ENCODE results near the gene C2orf68. TPM values are rescaled to one million over a fixed set of nuclear protein-coding genes. Genes with fewer than 3 reads are reported as not detected.

C2orf68 gene
- total RNA-seq, 1 donor from 2014 or later: 50.4 TPM

DNA sequence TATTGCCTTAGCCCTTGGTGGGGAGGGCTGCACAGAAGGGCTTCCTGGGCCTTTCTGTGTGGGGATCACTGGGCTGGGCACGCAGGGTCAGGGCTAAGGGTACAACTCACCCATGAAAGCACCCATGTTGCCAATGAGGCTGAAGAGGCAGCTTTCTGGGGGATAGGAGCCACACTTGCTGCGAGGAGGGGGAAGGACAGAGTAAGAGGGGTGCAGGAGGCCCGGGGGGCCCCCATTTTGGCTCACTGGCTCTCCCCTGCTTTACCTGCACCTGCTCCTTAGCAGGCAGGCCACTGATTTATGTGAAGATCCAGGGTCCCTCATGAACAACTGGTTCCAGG, 11.7 kb downstream of the C2orf68 start:
- Mint-ChIP-seq H3K4me3 (peak overlapping the region; percentile 90), H3K27ac (ENCODE audit: unreplicated experiment) (no peak overlapping the region), H3K27me3 (ENCODE audit: low read depth) (no peaks in the 10 kb centered on the region), H3K36me3 (ENCODE audit: low read depth) (no peaks in the 10 kb centered on the region), H3K9me3 (no peaks in the 10 kb centered on the region), H3K4me1 (peaks cover 32% of the 10 kb centered on the region)
- no peak for DNase-seq (ENCODE audit: low read depth, low spot score)
- TF ChIP-seq, protein P1, sequence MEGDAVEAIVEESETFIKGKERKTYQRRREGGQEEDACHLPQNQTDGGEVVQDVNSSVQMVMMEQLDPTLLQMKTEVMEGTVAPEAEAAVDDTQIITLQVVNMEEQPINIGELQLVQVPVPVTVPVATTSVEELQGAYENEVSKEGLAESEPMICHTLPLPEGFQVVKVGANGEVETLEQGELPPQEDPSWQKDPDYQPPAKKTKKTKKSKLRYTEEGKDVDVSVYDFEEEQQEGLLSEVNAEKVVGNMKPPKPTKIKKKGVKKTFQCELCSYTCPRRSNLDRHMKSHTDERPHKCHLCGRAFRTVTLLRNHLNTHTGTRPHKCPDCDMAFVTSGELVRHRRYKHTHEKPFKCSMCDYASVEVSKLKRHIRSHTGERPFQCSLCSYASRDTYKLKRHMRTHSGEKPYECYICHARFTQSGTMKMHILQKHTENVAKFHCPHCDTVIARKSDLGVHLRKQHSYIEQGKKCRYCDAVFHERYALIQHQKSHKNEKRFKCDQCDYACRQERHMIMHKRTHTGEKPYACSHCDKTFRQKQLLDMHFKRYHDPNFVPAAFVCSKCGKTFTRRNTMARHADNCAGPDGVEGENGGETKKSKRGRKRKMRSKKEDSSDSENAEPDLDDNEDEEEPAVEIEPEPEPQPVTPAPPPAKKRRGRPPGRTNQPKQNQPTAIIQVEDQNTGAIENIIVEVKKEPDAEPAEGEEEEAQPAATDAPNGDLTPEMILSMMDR (conservative IDR thresholded peaks at IDR 0.05): no peak

DNA sequence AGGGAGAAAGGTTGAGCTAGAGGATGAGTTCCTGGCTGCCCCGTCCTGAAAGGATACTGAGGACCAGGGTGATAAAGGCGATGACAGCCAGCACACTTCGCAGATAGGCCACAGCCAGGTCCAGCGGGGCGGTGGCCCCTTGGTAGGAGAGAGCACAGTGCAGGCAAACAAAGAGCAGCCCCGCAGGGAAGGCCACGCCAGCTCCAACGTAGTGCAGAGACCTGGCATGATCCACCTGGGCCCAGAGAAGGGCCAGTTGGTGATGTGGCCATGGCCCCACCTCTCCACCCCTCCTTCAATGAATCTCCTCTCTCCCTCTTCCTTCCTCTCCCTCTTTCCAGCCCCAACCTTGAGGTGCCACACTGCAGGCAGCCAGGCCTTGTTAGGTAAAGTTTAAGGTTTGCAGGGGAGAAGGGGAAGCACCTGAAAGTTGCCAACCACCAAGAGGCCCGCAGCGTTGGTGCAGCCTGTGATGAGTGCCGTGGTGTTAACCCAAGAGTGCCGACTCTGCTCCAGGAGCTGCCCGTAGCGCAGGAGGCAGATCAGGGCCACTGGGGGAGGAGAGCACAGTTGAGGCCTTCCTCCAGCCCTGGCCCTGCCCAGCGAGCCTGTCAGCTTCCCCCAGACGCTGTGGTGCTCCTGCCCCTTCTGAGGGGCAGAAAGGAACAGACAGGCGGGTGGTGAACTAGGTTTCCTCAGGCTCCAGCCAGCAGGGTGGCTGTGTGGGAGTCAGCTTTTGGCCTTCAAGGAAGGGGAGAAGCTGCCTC, 12.2 kb downstream of the C2orf68 start:
- no peaks in the 10 kb centered on the region for H3K9me3 Mint-ChIP-seq
- TF ChIP-seq, protein P1 (conservative IDR thresholded peaks at IDR 0.05): no peak
- H3K4me1 Mint-ChIP-seq: peaks cover 30% of the 10 kb centered on the region
- DNase-seq (ENCODE audit: low read depth, low spot score): no peak
- H3K36me3 Mint-ChIP-seq (ENCODE audit: low read depth): no peaks in the 10 kb centered on the region
- H3K27ac Mint-ChIP-seq (ENCODE audit: unreplicated experiment): no peak overlapping the region
- H3K4me3 Mint-ChIP-seq: peak overlapping the region; percentile 90
- no peaks in the 10 kb centered on the region for H3K27me3 Mint-ChIP-seq (ENCODE audit: low read depth)

DNA sequence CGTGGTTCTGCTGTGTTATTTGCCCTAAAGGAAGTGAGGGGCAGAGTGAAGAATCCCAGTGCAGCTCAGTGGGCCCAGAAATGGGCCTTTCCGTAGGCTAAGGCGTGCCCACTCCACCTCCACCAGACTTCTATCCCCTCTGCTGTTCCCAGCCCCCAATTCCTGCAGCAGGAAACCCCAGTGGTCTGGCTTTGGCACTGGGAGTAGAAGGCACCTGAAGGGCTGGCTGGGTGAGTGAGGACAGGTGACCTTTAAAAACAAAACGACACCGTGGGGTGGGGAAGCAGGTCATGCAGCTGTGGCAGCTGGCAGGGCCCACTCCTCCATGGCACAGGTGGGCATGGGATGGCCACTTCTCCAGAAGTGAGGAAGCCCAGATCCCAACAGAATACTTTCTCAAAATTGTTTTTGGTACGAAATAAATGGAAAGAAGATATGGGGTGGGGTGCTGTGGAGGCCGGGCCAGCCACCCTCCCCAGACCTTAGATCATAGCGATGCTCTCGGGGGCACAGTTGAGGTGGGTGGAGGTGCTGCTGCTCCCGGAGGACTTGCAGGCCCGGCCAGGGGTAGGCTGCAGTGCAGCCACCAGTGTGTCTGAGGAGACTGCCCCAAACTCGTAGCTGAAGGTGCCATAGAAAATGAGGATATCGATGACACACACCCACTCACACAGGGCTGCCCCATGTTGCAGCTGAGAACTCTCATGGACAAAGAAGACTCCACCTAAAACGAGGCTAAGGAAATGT, 13.1 kb downstream of the C2orf68 start:
- Mint-ChIP-seq H3K9me3 (no peaks in the 10 kb centered on the region), H3K27ac (ENCODE audit: unreplicated experiment) (no peak overlapping the region), H3K36me3 (ENCODE audit: low read depth) (no peaks in the 10 kb centered on the region), H3K27me3 (ENCODE audit: low read depth) (no peaks in the 10 kb centered on the region), H3K4me3 (peak overlapping the region; percentile 71), H3K4me1 (peaks cover 32% of the 10 kb centered on the region)
- DNase-seq (ENCODE audit: low read depth, low spot score): no peak
- TF ChIP-seq, protein P1 (conservative IDR thresholded peaks at IDR 0.05): no peak

DNA sequence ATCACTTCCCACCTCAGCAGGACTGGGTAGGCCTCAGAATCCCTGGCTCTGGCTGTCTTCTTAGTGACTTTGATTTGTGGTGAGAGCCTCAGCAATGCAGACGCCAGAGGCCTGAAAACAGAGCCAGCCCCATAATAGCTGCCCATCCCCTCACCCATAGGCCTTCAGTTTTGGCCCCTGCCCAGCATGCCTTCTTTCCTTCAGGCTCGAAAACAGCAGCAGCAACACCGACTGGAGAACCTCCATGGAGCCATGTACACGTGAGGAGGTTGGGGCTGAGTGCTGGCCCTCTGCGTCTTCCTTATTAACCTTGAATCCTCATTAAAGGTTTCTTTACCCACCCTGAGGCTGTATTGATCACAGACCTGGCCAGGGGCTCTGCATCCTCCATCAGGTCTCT, 14.6 kb downstream of the C2orf68 start:
- Mint-ChIP-seq H3K4me3 (peak overlapping the region; percentile 100), H3K4me1 (peaks cover 23% of the 10 kb centered on the region), H3K36me3 (ENCODE audit: low read depth) (no peaks in the 10 kb centered on the region), H3K9me3 (no peaks in the 10 kb centered on the region), H3K27ac (ENCODE audit: unreplicated experiment) (peak overlapping the region; percentile 28), H3K27me3 (ENCODE audit: low read depth) (no peaks in the 10 kb centered on the region)
- DNase-seq (ENCODE audit: low read depth, low spot score): no peak
- TF ChIP-seq, protein P1 (conservative IDR thresholded peaks at IDR 0.05): no peak

DNA sequence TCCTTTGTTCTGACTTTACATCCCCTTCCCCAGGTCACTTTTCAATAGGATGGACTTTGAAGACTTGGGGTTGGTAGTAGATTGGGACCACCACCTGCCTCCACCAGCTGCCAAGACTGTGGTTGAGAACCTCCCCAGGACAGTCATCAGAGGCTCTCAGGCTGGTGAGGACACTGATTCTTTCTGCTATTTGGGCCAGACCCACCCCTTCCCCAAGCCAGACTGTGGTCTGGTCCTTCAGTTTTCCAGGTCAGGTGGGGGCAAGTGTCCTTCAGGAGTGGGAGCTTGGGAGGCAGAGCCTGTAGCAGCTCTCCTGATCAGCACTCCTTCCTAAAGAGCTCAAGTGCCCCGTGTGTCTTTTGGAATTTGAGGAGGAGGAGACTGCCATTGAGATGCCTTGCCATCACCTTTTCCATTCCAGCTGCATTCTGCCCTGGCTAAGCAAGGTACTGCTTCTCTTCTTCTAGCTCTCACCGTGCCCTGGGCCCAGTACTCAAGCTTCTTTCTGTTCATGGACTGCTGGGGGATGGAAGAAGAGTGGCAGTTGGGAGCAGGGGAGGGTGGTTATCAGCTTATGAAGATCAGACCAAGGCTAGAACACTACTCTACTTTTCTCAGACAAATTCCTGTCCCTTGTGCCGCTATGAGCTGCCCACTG, 15.3 kb downstream of the C2orf68 start:
- Mint-ChIP-seq H3K4me3 (peak overlapping the region; percentile 100), H3K27ac (ENCODE audit: unreplicated experiment) (peak overlapping the region; percentile 28)
- no peak for DNase-seq (ENCODE audit: low read depth, low spot score)

More for the DNA sequence above, 15.3 kb downstream of the C2orf68 start:
- TF ChIP-seq, protein P1 (conservative IDR thresholded peaks at IDR 0.05): no peak
- H3K9me3 Mint-ChIP-seq: no peaks in the 10 kb centered on the region
- H3K36me3 Mint-ChIP-seq (ENCODE audit: low read depth): no peaks in the 10 kb centered on the region
- H3K4me1 Mint-ChIP-seq: peaks cover 23% of the 10 kb centered on the region
- no peaks in the 10 kb centered on the region for H3K27me3 Mint-ChIP-seq (ENCODE audit: low read depth)
